Osteocyte (in vitro differentiated cells): ENCODE data around the gene ZSCAN20. TPM values are rescaled to one million over a fixed set of nuclear protein-coding genes. Genes with fewer than 3 reads are reported as not detected.

ENCODE experiments used
- DNase-seq: peaks from one replicate; pipeline ENCODE4 v3.0.0; 2021; ENCODE audit warnings: mixed read lengths; ENCODE audit not compliant: unreplicated experiment; ENCODE audit errors: extremely low spot score
- H3K27ac Mint-ChIP-seq: one replicate; pipeline ENCODE4 v1.8.0; 2021; ENCODE audit warnings: mild to moderate bottlenecking, mixed read lengths; ENCODE audit not compliant: unreplicated experiment
- H3K27me3 Mint-ChIP-seq: one replicate; pipeline ENCODE4 v1.8.0; 2021; ENCODE audit warnings: mixed read lengths; ENCODE audit not compliant: unreplicated experiment
- H3K36me3 Mint-ChIP-seq: one replicate; pipeline ENCODE4 v1.8.0; 2021; ENCODE audit warnings: mixed read lengths; ENCODE audit not compliant: unreplicated experiment
- H3K4me1 Mint-ChIP-seq: one replicate; pipeline ENCODE4 v1.8.0; 2021; ENCODE audit warnings: mixed read lengths; ENCODE audit not compliant: unreplicated experiment
- H3K4me3 Mint-ChIP-seq: one replicate; pipeline ENCODE4 v1.8.0; 2021; ENCODE audit warnings: mild to moderate bottlenecking, moderate library complexity, mixed read lengths; ENCODE audit not compliant: unreplicated experiment
- H3K9me3 Mint-ChIP-seq: one replicate; pipeline ENCODE4 v1.8.0; 2021; ENCODE audit warnings: mixed read lengths; ENCODE audit not compliant: unreplicated experiment
- total RNA-seq: library from RNA; stranded (reverse); gene quantifications from 2 replicates; pipeline ENCODE4 v1.2.1, GENCODE V29; 2021
- TF ChIP-seq, protein P1 (sequence below): fragments of 200-600 bp; sonication (generic); IDR thresholded peaks from 2 replicates; pipeline ENCODE4 v1.5.0; 2021; ENCODE audit warnings: antibody characterized with exemption, mild to moderate bottlenecking, moderate library complexity

ZSCAN20 gene
- total RNA-seq, 1 donor from 2014 or later = 7.3 TPM

DNA sequence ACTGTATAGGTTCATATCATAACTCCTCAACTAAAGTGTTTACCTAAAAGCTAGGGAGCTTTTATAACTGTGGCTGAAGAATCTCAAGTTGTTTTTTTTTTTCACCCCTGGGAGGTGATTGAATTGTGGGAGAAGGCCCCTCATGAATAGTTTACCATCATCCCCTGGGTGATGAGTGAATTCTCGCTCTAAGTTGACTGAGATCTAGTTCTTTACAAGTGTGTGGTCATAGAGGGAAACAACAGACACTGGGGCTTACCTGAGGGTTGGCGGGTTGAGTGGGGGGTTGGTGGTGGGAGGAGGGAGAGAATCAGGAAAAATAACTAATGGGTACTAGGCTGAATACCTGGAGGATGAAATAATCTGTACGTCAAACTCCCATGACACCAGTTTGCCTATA is 7.9 kb upstream of the ZSCAN20 start:
- DNase-seq = no peak
- Mint-ChIP-seq H3K4me1 (peaks cover 32% of the 10 kb centered on the region), H3K9me3 (no peaks in the 10 kb centered on the region), H3K27me3 (no peaks in the 10 kb centered on the region), H3K36me3 (no peaks in the 10 kb centered on the region), H3K27ac (no peak overlapping the region), H3K4me3 (no peak overlapping the region)
- TF ChIP-seq, protein P1, sequence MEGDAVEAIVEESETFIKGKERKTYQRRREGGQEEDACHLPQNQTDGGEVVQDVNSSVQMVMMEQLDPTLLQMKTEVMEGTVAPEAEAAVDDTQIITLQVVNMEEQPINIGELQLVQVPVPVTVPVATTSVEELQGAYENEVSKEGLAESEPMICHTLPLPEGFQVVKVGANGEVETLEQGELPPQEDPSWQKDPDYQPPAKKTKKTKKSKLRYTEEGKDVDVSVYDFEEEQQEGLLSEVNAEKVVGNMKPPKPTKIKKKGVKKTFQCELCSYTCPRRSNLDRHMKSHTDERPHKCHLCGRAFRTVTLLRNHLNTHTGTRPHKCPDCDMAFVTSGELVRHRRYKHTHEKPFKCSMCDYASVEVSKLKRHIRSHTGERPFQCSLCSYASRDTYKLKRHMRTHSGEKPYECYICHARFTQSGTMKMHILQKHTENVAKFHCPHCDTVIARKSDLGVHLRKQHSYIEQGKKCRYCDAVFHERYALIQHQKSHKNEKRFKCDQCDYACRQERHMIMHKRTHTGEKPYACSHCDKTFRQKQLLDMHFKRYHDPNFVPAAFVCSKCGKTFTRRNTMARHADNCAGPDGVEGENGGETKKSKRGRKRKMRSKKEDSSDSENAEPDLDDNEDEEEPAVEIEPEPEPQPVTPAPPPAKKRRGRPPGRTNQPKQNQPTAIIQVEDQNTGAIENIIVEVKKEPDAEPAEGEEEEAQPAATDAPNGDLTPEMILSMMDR = no peak

DNA sequence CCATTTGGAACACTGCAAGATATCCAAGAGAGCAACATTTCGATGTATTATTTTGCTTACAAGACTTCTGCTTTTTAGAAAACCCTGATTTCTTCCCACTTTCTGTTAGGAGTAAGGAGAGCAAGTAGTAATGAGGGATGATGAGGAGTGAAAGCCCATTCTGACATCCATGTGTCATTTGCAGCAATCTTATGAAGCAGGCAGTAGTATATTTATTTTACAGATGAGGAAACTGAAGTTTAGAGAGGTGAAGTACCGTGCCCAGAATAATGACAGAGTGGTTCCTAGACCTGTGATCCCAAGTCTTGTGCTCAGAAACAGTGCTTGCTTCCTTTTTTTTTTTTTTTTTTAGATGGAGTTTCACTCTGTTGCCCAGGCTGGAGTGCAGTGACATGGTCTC is 7.1 kb upstream of the ZSCAN20 start:
- H3K36me3 Mint-ChIP-seq = no peaks in the 10 kb centered on the region

DNA sequence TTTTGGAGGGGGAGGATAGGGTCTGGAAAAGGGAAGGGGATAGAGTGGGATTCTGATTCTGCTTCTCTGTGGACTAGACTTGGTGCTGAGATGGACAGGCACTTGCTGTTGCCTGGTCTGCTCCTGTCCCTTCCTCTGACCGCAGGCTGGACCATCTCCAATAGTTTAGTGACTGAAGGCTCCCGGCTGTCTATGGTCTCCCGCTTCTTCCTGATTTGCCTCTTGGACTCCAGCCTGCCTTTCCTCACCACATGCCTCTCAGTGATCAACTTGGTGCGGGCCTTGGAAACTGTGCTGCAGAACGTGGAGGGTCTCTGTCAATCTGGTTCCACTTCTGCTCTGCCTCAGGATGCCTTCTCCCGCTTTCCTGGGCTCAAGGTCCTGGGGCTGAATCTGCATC is 6.3 kb upstream of the ZSCAN20 start:
- DNase-seq = no peak
- TF ChIP-seq, protein P1 = no peak
- H3K9me3 Mint-ChIP-seq = no peaks in the 10 kb centered on the region
- no peak overlapping the region for H3K4me3 Mint-ChIP-seq
- H3K36me3 Mint-ChIP-seq = no peaks in the 10 kb centered on the region
- H3K4me1 Mint-ChIP-seq = peaks cover 22% of the 10 kb centered on the region
- H3K27me3 Mint-ChIP-seq = no peaks in the 10 kb centered on the region
- H3K27ac Mint-ChIP-seq = no peak overlapping the region

More for the DNA sequence above, 7.1 kb upstream of the ZSCAN20 start:
- DNase-seq = no peak
- Mint-ChIP-seq H3K27me3 (no peaks in the 10 kb centered on the region), H3K9me3 (no peaks in the 10 kb centered on the region), H3K4me1 (peaks cover 25% of the 10 kb centered on the region), H3K27ac (no peak overlapping the region), H3K4me3 (no peak overlapping the region)
- TF ChIP-seq, protein P1 = no peak

DNA sequence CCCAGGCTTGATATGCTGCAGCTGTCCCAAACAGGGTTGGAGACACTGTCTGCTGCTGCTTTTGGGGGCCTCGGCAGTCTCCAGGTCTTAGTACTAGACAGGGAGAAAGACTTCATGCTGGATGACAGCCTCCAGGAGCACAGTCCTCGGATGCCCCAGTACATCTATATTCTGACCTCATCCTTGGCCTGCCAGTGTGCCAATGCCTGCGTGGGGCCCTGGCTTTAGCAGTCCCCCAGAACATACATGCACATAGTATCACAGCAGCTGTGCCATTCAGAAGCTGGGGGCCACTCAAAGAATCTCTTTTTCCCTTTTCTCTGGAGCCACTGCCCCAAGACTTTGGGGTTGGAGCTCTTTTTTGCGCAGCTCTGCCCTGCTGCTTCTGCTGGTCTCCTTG is 4.4 kb upstream of the ZSCAN20 start:
- Mint-ChIP-seq H3K36me3 (no peaks in the 10 kb centered on the region), H3K4me3 (no peak overlapping the region), H3K9me3 (no peaks in the 10 kb centered on the region), H3K4me1 (peaks cover 24% of the 10 kb centered on the region), H3K27me3 (no peaks in the 10 kb centered on the region), H3K27ac (no peak overlapping the region)
- no peak for DNase-seq
- TF ChIP-seq, protein P1 = no peak

DNA sequence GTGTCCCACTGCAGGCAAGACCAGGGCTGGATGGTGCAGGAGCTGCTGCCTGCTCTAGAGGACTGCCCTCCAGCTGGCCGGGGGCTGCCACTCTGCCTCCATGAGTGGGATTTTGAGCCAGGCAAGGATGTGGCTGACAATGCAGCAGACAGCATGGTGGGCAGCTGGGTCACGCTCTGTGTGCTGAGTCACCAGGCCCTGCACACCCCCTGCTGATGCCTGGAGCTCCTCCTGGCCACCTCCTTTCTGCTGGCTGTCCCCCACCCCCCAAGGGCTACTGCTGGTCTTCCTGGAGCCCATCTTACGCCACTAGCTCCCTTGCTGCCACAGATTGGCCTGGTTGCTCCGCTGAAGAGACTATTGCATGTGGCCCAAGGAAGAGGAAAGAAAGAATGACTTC is 3.9 kb upstream of the ZSCAN20 start:
- Mint-ChIP-seq H3K4me1 (peaks cover 30% of the 10 kb centered on the region), H3K27ac (no peak overlapping the region)
- DNase-seq = no peak

More for the DNA sequence above, 3.9 kb upstream of the ZSCAN20 start:
- TF ChIP-seq, protein P1 = no peak
- H3K9me3 Mint-ChIP-seq = no peaks in the 10 kb centered on the region
- H3K4me3 Mint-ChIP-seq = no peak overlapping the region
- H3K27me3 Mint-ChIP-seq = no peaks in the 10 kb centered on the region
- H3K36me3 Mint-ChIP-seq = no peaks in the 10 kb centered on the region
